ENCODE data around the gene SLC19A1. TPM values are rescaled to one million over a fixed set of nuclear protein-coding genes. Genes with fewer than 3 reads are reported as not detected.

The SLC19A1 gene
- total RNA-seq, 2 donors from 2014 or later, result 5.4 to 8.6 TPM

Small RNAs within 50 kb of the gene (microRNA-seq; reads per million reads assigned to microRNA genes)
- gene MIR6815, result 1.4 to 1.6 reads per million in 2 donors

Other genes starting within 250 kb of the SLC19A1 start
- gene COL18A1, start 137.3 kb downstream of the SLC19A1 start, total RNA-seq, result 100 to 1,000 TPM in 1 of 2 donors, 10 to 100 TPM in 1; 53.4 to 104 TPM
- 1 to 10 TPM; 5.8 to 5.9 TPM for gene PCBP3, start 101.3 kb upstream of the SLC19A1 start, total RNA-seq

Measured in left cardiac atrium (tissue), 2 donors.